Measurements from ENCODE around the gene RAB7A.
"Not testable (repeated sequence)": the region's sequence is repeated elsewhere in the genome, so short reads cannot be mapped to it uniquely, and the experiment has no call there.

Gene RAB7A

GRCh38 chr3:128710816-128711433 lies 15.1 kb upstream of the RAB7A start:
- no peak for DNase-seq (ENCODE audit: low read depth)

GRCh38 chr3:128712848-128713247 lies 13.1 kb upstream of the RAB7A start:
- DNase-seq (ENCODE audit: low read depth) = no peak

- DNase-seq (ENCODE audit: low read depth) = no peak
Observed at GRCh38 chr3:128714887-128715491, 11.0 kb upstream of the RAB7A start.

GRCh38 chr3:128718892-128719291 lies 7.1 kb upstream of the RAB7A start:
- not testable (repeated sequence) for DNase-seq (ENCODE audit: low read depth)

- no peak for DNase-seq (ENCODE audit: low read depth)
Observed at GRCh38 chr3:128720891-128721290, 5.1 kb upstream of the RAB7A start.

- no peak for DNase-seq (ENCODE audit: low read depth)
Observed at GRCh38 chr3:128723477-128723876, 2.5 kb upstream of the RAB7A start.

- DNase-seq (ENCODE audit: low read depth) = no peak
Observed at GRCh38 chr3:128725547-128726022, 398 bp upstream of the RAB7A start.

- DNase-seq (ENCODE audit: low read depth) = no peak
Observed at GRCh38 chr3:128727059-128727458, 1.1 kb downstream of the RAB7A start.

- no peak for DNase-seq (ENCODE audit: low read depth)
Observed at GRCh38 chr3:128727485-128727884, 1.5 kb downstream of the RAB7A start.

- DNase-seq (ENCODE audit: low read depth) = no peak
Observed at GRCh38 chr3:128727996-128728395, 2.0 kb downstream of the RAB7A start.

GRCh38 chr3:128728521-128728920 lies 2.5 kb downstream of the RAB7A start:
- DNase-seq (ENCODE audit: low read depth) = not testable (repeated sequence)

- no peak for DNase-seq (ENCODE audit: low read depth)
Observed at GRCh38 chr3:128730471-128730870, 4.5 kb downstream of the RAB7A start.

- DNase-seq (ENCODE audit: low read depth) = no peak
Observed at GRCh38 chr3:128734523-128735189, 8.7 kb downstream of the RAB7A start.

- no peak for DNase-seq (ENCODE audit: low read depth)
Observed at GRCh38 chr3:128735287-128735686, 9.3 kb downstream of the RAB7A start.

GRCh38 chr3:128735884-128736283 lies 9.9 kb downstream of the RAB7A start:
- DNase-seq (ENCODE audit: low read depth) = no peak

- DNase-seq (ENCODE audit: low read depth) = no peak
Observed at GRCh38 chr3:128736601-128737000, 10.6 kb downstream of the RAB7A start.

- DNase-seq (ENCODE audit: low read depth) = no peak
Observed at GRCh38 chr3:128740621-128741020, 14.6 kb downstream of the RAB7A start.

GRCh38 chr3:128742821-128743594 lies 17.0 kb downstream of the RAB7A start:
- no peak for DNase-seq (ENCODE audit: low read depth)

GRCh38 chr3:128745742-128746141 lies 19.8 kb downstream of the RAB7A start:
- no peak for DNase-seq (ENCODE audit: low read depth)

- DNase-seq (ENCODE audit: low read depth) = no peak
Observed at GRCh38 chr3:128746881-128747280, 20.9 kb downstream of the RAB7A start.

GRCh38 chr3:128748557-128748956 lies 22.6 kb downstream of the RAB7A start:
- no peak for DNase-seq (ENCODE audit: low read depth)

- DNase-seq (ENCODE audit: low read depth) = no peak
Observed at GRCh38 chr3:128749035-128749434, 23.1 kb downstream of the RAB7A start.

GRCh38 chr3:128749561-128749960 lies 23.6 kb downstream of the RAB7A start:
- not testable (repeated sequence) for DNase-seq (ENCODE audit: low read depth)
